Erythroblast (primary cell): Measurements from ENCODE around the gene COPG2.

Experiments used
- GATA1 ChIP-seq: IDR thresholded peaks from 2 replicates; pipeline ENCODE4 v1.6.1; 2011; ENCODE audit warnings: low read depth, mild to moderate bottlenecking, control low read depth, low read length, moderate library complexity
- POLR2A ChIP-seq: IDR thresholded peaks from 2 replicates; pipeline ENCODE4 v1.6.1; 2011; ENCODE audit warnings: mild to moderate bottlenecking, low read length

DNA sequence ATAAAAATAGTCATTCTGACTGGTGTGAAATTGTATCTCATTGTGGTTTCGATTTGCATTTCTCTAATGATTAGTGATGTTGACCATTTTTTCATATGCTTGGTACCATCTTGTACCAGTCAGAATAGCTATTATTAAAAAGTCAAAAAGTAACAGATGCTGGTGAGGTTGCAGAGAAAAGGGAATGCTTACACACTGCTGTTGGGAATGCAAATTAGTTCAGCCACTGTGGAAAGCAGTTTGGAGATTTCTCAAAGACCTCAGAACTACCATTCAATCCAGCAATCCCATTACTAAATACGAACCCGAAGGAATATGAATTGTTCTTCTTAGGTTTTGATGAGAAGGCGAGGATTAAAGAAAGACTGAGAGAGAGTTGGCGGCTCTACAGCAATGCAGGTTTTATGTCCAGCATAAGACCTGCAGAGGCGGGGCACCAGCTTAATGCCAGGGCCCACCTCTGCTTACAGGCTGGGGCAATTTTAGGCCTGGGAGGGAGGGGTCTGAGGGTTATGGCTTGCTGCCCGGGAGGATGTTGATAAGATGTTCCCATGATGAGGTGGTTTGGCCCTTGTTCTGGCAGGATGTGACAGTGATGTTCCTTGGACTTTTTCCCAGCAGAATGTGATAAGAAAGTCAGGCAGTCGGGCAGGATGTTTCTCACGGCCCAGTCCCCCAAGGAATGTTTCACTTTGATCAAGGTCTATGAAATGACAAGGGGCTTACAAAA is 102.2 kb downstream of the COPG2 start:
- TF ChIP-seq POLR2A, result no peak
- no peak for TF ChIP-seq GATA1
